ENCODE data around the gene NTPCR.
"Not testable (repeated sequence)": the region's sequence is repeated elsewhere in the genome, so short reads cannot be mapped to it uniquely, and the experiment has no call there.

NTPCR gene

DNA sequence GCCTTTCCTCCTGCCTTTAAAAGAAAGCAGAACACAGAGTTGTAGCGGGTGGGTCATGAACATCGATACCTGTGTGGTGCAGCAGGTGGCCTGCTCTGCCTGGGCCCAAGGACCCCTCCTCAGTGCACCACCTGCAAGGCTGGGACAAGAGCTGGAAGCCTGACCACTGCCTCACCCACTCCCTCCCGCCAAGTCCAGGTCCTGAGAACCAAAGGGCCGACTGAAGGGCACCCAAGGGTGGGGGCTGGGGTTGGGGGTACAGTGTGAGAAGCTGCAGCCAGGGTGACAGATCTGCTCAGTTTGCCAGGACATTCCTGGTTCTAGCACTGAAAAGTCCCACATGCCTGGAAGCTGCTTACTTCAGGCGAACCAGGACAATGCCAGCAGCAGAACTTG, 36.1 kb downstream of the NTPCR start:
- DNase-seq = no peak

DNA sequence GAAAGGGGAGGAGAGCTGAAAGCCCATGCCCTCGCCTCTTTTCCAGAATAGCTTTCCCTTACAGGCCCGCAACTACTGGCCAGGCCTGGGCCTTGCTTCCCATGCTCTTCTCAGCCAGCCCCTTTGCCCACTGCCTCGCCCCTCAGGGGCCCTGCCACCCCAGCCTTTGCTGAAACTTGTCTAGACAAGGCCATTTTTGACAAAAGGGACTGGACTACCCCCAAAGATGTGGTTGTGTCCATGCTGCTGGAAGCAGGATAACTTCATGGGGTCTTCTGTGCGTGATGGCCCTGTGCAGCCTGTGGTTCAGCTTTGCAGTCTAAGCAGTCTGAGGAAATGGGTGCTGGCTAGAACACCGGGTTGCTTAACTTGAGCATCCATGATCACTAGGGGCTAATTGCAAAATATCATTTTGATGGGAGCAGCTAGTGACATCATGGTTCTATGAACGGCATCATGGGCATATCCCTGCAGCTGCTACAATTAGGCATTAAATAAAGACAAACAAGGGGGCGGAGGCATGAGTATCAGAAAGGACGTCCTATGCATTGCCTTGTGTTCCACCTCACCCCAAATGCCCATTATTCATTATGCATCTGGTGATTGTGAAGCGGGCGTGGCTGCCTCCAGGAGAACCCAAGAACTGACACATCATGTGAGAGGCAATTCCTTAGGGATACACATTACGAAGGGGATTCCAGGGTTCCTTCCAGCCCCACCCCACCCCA, 36.8 kb downstream of the NTPCR start:
- no peak for DNase-seq

DNA sequence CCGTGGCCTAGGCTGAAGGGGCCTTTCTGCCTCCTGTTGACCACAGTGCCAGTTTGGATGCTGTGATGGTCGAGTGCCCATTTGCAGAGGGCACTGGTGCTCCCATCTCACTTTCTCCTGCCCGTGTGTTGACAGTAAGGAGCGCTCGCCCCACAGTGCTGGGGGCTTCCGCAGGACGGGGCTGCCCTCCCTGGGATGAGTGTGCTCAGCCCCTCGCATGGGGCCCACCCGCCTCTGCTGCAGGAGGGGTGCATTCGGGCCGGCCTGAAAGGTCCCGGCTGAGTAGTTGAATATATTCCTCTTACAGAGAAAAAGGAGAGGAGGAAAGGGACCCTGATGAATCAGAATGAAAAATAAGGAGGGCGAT, 37.3 kb downstream of the NTPCR start:
- no peak for DNase-seq

DNA sequence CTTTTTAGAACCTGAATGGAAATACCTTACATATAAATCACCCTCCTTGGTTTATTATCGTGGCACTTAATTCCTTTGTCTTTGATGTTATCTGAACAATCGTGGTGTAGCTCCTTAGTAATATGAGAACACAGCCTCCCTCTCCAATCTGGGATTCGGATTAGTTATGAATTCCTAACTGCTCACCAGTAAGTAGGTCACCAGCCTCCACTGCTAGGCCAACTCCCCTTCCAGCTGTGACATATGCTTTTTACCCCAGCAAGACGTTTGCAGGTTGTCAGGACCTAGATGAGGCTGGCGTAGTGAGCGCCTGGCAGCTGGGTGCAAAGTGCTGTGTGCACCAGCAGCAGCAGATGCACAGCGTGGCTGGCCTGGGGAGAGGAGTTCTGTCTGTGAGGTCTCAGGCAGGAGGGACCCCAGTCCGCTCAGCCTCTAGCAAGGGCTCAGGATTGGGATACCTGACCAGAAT, 38.2 kb downstream of the NTPCR start:
- DNase-seq = no peak

DNA sequence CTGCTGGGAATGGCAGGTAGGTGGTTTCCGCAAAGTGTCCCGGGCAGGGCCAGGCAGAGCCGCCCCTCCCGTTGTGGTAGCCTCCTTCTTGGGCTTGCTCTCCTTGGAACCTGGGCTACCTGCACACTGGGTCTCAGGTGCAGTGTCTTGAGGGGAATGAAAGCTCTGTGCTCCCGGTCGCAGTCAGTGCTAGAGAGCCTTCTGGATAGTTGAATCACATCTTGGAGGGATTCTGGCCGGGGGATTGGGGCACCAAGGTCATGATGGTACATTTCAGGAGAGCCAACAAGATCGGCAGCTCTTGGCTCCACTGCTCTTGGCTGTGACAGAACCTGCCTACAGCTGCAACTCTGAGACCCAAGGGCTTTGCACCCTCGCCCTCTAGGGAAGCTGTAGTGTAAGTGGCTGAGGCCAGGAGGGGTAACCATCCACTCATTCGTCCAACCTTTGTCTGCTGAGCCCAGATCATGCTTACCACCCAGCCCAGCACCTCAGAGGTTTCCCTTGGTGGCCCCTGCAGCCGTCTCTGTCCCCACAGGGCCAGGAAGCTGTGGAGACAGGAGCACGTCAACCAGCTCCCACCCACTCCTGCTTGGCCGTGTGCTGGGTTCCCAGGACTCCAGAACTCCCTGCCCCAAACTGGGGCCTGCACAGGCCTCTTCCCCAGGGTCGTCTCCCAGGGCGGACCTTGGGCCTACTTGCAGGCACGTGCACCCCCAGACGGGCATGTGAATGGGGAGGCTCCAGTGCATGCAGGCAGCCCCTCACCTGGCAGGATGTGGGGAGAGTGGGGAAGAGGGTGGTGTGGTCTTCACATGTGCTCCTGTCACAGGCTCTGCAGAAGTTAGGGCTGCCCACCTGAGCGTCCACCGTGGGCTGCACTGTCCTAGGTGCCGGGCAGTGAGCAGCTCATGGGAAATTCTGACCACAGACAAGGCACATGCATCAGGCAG, 40.0 kb downstream of the NTPCR start:
- no peak for DNase-seq

DNA sequence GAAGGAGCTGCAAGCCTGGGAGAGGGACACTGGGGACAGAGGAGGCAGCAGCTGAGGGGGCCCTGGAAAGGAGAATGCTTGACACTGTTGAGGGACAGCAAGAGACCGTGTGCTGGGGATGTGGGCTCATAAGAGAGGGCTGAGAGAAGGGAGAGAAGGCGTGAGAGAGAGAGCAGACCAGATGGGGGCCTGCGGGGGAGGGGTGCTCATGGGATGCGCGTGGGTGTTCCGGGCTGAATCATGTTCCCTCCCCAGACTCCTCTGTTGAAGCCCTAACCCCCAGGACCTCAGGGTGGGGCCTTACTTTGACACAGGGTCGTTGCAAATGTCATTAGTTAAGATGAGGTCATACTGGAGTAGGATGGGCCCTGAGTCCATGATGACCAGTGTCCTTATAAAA, 40.8 kb downstream of the NTPCR start:
- no peak for DNase-seq

DNA sequence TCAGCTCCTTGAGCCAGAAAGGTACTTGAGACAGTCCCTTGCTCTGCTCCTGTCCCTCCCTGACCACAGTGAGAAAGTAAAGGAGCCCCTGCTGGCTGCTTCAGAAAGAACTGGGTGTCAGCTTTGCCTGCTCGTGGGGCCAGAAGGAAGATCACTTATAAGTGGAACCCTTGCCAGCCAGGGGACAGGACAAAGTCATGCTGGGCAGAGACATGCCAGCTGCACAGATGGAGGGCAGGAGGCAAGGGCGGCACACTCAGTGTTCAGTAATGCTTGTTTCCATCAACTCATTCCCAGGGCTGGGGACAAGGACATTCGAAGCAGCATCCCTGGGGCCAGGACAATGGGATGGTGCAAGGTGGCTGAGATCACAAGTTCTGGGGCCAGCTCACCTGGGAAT, 41.8 kb downstream of the NTPCR start:
- no peak for DNase-seq

DNA sequence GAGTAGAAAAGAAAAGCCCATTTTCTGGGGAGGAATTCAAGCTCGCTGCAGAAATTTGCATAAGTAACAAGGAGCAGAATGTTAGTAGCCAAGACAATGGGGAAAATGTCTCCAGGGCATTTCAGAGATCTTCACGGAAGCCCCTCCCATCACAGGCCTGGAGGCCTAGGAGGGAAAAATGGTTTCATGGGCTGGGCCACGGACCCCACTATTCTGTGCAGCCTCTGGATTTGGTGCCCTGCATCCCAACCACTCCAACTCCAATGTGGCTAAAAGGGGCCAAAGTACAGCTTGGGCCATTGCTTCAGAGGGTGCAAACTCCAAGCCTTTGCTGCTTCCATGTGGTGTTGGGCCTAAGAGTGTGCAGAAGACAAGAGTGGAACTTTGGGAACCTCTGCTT, 43.1 kb downstream of the NTPCR start:
- no peak for DNase-seq

DNA sequence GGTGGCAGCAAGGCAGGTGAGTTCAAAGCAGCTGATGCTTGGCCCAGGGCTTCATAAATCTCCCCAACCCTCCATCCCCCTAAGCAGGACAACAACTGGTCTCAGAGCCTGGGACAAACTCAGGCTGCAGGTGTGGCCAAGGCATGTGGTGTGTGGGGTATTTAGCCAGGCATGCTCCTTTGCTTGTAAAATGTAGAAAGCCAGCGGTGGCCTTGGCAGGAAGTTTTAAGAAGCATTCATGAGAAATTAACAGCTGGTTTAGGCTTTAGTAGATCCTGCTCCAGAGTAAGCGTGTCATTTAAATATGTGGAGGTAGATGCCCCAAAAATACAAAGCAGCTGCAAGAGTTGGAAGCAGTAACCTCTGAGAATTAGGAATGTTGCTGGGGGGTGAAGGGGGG, 44.8 kb downstream of the NTPCR start:
- no peak for DNase-seq

DNA sequence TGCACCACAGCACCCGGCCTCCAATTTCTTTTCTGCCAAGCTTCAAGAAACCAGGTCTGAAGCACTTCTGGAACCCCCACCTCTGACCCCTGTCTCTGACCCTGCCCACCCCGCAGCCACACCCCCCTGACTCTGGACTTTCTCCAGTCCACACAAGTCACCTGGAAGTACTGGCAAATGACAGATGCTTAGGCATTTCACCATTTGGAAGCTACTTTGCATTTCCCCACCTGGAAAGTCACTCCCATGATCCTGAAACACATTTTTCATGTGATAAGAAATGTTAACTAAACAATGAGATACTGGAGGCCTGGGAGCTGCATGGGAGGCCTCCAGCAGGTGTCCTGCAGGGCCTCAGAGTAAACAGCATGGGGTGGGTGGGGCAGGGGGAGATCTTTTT, 45.7 kb downstream of the NTPCR start:
- DNase-seq = no peak

DNA sequence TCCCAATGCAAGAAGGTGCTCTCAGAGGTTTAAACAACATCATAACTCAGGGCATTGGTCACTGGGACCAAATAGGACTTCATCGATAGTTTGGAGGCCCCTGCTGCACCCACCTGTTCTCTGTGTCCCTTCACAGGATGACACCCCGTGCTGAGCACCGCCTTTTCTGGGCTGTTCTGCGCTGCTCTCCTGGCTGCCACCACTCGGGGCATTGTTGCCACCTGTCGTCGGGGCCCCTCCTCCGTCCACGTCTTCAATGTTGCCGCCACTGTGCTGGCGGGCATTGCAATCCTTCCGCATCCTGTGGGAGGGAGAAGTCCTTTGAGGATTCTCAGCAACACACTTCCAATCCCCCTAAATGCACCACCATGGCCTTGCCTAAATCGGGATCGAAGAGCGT, 47.7 kb downstream of the NTPCR start:
- DNase-seq = no peak

DNA sequence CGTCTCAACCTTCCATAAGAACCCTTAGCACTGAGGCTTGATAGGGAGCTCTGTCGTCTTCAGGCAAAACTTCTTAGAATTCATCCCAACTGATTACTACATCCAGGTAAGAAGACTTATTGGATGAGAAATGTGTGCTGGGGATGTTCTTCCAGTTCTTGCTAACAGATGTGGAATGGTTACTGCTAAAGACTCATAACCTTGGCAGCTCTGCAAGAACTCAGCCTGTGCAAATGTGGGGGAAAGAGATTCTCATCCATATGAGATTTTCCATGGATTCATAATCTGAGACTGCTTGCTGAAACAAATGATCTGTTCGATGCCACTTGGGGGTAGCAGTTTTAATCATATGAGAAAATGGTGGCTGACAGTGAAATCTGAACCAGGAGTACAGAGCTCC, 48.2 kb downstream of the NTPCR start:
- DNase-seq = no peak

DNA sequence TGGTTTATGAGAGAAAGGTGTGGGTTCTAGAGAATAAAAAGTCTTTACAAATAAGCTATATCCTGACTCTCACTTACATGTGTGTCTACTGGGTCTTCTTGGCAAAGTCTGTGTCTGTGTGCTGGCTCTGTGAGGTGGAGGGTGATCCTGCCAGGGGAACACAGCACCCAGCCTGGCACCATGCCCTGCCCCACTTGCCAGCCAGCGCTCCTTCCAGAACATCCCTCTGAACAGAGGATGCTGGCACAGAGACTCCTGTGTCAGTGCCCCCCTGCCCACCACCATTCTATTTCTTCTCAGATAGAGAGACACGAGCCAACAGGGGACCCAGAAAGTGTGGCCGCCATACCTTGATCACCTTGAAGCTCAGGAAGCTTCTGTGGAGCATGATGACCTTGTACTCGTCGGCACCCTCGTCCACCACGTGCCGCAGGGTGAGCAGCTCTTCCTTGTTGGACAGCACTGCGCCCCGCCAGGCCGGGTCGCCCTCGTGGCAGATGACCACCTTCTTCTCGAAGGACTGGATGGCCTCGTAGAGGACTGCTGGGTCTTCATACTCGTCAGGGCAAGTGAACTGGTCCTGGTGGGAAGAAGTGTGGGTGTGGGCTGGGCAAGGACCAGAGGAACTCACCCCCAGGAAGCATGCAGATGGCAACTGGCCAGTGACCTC, 49.7 kb downstream of the NTPCR start:
- no peak for DNase-seq

DNA sequence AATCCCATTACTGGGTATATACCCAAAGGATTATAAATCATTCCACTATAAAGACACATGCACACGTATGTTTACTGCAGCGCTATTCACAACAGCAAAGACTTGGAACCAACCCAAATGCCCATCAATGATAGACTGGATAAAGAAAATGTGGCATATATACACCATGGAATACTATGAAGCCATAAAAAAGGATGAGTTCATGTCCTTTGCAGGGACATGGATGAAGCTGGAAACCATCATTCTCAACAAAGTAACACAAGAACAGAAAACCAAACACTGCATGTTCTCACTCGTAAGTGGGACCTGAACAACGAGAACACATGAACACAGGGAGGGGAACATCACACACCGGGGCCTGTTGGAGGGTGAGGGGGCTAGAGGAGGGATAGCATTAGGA, 53.2 kb downstream of the NTPCR start:
- not testable (repeated sequence) for DNase-seq

DNA sequence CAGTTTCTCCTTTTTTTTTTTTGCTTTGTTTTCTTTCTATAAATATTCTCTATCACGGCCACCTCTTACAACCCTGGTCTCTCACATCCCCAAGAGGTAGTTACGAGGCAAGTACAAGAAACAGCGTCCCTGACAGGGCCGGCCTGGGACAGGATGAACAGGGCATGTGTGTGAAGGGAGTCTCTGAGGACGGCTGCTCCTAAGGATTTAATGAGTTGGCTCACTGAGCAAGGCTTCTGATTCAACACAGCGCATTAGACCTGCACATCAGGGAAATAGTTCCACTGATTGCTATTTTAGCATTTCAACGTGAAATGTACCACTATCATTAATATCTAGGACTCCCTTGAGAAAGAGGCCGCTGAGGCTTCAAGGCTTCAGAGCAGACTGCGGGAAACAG, 54.0 kb downstream of the NTPCR start:
- DNase-seq = no peak

DNA sequence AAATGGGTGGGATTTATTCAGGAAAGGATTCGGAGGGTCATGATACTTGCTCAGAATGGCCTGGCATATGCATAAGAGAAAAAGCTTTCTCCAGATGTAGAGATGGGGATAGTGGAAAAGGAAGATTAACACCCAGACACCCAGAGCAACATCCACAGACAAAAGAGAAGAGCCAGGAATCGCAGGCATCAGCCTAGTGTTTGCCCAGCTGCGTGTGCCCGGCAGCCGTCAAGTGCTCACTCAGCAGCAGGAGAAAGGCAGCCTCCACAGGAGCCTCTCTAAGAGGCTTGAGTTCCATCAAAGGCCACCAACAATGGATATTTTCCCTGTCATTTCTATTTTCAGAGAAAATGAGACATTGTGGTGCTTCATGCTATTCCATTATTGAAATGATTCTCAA, 54.7 kb downstream of the NTPCR start:
- no peak for DNase-seq

DNA sequence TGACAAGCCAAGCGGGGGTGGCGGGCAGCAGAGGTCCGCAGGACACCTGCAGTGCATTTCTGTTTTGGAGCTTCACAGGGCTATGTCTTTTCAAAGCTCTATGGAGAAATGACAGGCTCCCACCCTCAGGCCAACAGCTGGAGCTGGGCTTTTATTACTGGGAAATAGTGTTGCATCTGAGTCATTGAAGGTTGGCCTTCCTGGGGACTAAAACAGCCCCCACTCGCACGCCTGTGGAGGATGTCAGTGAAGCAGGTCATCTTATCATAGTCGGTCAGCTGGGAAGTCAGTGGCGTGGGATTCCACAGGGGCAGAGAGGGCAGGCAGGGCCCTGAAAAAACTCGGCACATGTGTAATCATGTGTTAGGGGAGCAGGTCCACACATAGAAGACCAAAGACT, 55.3 kb downstream of the NTPCR start:
- DNase-seq = no peak

DNA sequence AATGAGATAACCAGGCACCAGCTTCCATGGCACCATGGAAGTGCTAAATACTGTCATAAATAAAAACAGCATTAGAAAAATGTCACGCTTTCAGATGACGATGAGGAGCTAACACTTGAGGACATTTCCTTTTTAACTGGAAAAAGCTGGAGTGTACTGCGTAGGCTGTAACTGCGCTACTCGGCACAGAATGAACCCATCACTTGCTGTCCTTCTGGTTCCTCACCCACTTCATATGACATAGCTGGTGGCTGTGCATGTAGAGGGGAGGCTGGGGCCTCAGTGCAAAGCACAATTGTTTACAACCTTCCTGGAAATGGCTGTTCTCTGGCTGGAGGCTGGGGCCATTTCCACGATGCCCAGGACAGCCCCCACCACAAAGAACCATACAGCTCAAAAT, 55.7 kb downstream of the NTPCR start:
- DNase-seq = no peak

DNA sequence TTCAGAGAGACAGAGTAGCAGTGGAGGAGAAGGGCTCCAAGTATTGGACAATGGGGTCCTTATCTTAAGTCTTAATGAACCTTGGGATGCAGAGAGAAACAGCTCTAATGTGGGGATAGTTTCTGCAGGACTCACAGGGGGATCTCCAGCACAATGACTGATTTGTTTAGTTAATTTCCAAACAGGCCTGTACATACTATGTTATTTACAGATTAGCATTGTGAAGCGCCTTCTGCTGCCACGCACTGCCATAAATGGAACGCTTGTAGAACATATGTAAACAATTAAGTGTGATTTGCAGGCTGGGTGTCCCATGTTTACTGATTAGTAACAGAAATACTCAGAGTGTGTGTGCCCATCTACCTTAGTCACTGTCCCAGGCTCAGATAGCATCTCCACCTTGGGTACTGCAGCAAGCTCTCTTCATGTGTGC, 56.1 kb downstream of the NTPCR start:
- DNase-seq = no peak

DNA sequence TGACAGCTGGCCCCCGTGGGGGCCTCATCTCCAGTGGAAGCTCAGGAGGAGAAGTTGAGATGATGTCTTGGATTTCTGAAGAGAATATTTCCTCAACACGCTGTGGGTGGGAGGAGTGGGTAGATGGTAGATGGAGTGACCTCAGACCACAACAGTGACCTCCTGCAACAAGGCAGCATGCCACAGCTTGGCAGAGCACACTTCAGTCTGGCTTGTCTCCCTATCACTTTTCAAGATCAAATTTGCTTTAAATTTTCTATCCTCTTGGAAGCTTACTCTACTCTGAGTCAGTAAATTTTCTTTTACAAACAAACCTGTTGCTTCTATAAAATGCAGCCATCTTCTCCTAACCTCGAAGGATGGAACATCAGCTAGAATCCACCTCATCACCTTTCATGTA, 59.7 kb downstream of the NTPCR start:
- no peak for DNase-seq

DNA sequence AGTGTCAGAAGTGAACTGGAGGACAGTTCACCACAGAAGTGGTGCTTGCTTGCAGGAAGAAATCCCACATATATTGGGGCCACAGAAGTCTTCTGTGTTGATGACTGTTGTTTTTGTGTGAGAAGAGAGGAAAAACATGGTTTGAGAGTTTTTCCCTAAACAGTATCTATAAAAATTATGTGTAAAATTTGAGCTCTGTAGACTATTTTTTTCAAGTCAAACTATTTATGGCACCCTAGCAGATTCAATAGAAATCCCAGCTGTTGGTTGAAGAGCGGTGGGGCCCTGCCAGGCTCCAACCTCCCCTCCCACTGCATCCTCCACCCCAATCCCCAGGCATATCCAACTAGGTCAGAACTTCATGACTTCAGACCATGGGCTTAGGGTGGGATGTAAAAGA, 61.6 kb downstream of the NTPCR start:
- no peak for DNase-seq

DNA sequence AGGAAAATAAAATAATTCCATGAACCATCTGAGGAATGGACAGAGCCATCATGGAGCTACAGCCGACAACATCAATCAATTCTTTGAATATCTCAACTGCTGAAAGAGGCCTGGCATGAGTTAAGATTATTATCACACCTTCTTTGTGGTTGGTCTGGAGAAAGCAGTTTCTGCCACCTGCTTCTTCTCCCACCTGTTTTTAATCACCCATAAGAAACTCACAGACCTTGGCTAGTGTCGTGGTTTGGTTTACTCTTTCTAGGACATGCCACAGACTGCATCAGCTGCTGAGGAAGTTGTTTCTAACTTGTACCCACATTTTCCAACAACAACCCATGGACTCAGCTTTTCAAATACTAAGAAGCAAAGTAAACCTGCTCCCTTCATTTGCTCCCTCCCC, 65.6 kb downstream of the NTPCR start:
- DNase-seq = peak in 1 of 5 donors; percentile 6

DNA sequence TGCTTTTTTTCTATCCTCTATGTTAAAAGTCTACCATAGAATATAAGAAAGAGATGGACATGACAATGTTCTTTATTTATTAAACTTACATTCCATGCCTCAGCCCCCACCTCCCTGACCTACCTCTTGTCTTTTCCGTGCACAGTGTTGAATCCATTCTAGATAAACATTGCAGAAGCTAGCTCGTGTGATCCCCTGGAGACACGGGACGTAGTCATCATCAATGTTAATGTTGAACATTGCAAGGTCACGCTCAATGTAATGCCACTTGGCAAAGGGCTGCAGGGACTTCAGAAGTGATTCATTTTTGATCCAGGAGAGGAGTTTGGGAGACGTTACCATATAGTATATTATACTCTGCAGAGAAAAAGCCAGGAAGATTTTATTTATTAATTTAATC, 66.4 kb downstream of the NTPCR start:
- DNase-seq = no peak

DNA sequence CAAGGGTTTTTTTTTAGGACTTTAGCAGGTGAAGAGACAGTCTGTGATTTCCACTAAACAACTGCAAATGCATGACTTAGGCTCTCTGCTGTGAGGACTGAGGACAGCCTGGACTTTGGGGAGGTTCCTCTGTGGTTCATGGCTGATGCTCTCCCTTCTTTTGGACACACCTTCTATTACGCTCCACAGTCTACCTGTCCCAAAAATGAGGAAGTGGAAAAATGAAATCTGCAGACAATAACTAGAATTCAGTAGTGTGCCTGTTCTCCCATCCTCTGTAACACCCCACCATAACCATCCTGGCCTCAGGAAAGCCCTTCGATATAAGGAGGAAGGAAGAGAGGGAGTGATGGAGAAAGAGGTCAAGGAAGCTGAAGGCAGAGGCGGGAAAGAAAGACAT, 68.7 kb downstream of the NTPCR start:
- no peak for DNase-seq

All from T-helper 1 cell (primary cell).